HL-60/S4 treated with retinoic acid at 250 ng/mL for 4 days and 3 days (cell line): Measurements from ENCODE around the gene OXSR1.
"Not testable (repeated sequence)": the region's sequence is repeated elsewhere in the genome, so short reads cannot be mapped to it uniquely, and the experiment has no call there.

Experiments used
- in situ Hi-C: fragments of 300-500 bp; cut with MboI; formaldehyde crosslinking; loops from 2 replicates; pipeline ENCODE4 v1.7.0; 2022; ENCODE audit warnings: low sequenced_read_pairs

Gene OXSR1

DNA sequence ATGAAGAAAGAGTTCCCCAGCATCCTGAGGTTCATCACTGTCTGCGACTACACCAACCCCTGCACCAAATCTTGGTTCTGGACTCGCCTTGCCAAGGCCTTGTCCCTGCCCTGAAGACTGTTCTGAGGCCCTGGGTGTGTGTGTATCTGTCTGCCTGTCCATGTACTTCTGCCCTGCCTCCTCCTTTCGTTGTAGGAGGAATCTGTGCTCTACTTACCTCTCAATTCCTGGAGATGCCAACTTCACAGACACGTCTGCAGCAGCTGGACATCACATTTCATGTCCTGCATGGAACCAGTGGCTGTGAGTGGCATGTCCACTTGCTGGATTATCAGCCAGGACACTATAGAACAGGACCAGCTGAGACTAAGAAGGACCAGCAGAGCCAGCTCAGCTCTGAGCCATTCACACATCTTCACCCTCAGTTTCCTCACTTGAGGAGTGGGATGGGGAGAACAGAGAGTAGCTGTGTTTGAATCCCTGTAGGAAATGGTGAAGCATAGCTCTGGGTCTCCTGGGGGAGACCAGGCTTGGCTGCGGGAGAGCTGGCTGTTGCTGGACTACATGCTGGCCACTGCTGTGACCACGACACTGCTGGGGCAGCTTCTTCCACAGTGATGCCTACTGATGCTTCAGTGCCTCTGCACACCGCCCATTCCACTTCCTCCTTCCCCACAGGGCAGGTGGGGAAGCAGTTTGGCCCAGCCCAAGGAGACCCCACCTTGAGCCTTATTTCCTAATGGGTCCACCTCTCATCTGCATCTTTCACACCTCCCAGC, 24.0 kb upstream of the OXSR1 start:
- in situ Hi-C loops, result no loop called here

DNA sequence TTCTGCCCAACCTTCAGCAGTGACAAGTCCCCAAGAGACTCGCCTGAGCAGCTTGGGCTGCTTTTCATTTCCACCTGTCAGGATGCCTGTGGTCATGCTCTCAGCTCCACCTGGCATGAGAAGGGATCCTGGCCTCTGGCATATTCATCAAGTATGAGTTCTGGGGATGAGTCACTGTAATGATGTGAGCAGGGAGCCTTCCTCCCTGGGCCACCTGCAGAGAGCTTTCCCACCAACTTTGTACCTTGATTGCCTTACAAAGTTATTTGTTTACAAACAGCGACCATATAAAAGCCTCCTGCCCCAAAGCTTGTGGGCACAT, 23.4 kb upstream of the OXSR1 start:
- in situ Hi-C loops, result no loop called here

DNA sequence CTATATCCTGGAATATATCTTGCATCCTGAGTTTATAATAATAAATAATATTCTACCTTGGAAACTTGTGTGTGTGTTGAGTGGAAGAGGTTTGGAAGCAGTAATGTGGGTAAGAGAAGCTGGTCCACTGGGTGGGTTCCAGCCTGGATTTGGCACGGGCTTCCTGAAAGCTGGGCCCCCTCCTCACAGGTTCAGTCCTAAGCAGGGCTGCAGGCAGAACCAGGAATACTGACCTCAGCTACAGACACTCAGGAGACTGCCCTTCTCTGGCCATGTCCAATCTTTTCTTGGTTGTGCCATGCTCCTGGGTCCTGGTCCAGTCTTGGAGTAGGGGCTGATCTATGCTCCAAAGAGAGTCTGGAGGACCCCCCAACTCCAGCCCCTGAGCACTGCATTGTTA, 22.4 kb upstream of the OXSR1 start:
- in situ Hi-C loops, result no loop called here

DNA sequence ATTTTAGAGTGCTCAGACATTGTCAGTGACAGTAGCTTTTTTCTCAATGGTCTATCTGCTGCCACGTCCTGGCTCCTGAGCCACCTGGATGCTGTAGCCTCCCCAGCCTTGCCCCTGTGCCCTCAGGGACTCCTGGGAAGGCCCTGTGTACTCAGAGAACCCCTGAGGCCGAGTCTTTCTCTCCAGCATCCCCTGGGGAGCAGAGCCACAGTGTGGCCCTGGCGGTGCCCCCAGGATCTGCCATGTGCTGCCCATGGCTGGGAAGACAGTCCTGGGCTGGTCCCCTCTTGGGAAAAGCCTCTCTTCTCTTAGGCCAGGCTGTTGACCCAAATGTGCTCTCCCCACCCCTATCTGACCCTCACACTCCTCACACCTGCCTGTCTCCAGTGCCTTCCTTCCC, 21.8 kb upstream of the OXSR1 start:
- in situ Hi-C loops, result no loop called here

DNA sequence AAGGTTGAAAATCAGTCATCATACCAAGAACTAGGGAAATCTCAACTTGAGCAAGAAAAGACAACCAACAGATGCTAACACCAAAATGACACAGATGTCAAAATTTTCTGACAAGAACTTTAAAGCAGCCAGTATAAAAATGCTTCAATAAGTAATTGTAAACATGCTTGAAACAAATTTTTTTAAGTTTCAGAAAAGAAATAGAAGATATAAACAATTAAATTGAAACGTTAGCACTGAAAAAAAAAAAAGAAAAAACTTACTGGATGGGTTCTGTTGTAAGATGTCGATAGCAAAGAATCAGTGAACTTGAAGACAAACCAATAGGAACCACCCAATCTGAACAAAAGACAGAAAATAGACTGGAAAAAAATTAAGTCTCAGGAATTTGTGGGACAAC, 18.8 kb upstream of the OXSR1 start:
- in situ Hi-C loops, result no loop called here

DNA sequence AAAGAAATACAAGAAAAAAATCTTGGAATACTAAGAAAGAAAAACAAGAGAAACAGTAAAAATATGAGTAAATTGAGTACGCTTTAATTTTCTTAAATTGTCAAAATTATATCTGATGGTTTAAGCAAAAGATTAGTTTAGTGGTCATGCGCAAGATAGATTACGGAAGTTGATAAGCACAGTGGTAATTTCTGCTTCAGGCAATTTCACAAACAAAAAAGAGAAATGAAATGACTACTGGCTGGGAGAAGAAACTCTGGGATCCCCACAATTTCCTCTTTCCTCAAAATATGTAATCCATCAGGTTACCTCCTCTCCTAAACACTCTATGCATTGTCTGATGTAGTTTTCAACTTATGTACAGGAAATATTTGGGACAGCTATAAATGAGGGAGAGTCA, 17.9 kb upstream of the OXSR1 start:
- in situ Hi-C loops, result no loop called here

DNA sequence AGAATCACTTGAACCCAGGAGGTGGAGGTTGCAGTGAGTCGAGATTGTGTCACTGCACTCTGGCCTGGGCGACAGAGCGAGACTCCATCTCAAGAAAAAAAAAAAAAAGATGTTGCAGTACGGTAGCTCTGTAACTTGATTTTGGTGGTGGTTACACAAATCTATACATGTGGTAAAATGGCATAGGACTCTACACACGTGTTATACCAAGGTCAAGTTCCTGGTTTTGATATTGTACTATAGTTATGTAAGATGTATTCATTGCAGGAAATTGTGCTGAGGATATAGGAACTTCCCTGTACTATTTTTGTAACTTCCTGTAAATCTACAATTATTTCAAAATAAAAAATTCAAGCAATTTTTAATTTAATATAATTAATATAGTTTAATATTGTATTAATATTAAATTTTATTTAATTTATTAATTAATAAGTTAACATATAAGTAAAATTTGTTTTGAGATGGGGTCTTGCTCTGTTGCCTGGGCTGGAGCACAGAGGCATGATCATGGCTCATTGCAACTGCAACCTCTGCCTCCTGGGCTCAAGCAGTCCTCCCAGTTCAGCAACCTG, 16.9 kb upstream of the OXSR1 start:
- in situ Hi-C loops, result no loop called here

DNA sequence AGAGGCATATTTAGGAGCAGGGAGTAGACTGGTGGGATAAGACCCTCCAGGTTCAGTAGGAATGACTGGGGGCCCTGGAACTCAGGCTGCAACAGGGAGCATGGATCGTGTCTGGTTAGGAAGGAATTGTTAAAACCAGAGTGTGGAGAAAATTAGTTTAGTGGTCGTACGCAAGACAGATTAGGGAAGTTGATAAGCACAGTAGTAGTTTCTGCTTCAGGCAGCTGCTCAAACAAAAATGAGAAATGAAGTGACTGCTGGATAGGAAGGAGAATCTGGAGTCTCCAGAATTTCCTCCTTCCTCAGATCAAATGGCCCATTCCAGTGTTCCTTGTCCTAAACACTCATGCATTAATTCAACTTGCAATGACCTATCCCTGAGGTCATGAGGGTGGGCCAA, 15.6 kb upstream of the OXSR1 start:
- in situ Hi-C loops, result no loop called here

DNA sequence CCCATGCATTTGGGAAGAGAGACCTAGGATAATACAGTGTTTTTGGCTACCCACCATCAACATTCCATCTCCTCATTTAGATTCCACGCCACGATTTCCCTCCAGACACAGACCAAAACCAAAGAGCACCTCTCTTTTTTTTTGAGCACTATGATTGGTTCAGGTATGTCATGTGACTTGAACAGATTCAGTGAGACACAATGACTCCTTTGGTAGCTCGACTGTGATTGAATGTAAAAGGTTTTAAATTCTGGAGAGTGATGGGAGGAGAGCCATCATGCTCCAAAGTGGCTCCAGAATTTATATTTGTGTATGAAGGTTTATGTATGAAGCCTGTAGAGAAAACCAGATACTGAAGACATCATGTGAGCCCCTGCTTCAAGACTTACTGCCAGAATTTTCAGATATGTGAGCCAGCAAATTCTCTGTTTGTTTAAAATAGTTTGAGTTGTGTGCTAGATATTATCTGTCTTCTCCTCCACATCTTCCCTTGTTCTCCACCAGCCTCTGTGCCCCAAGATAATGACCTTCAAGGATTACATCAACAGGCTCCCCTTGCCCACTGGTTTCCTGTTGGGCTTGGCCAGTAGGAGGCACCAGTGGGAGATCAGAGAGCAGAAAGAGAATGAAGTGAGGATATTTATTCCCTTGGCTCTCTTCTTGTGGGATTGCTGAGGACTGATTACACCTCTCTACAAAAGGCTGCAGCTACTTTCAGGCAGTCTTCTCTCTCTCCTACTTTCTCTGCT, 14.4 kb upstream of the OXSR1 start:
- in situ Hi-C loops, result no loop called here

DNA sequence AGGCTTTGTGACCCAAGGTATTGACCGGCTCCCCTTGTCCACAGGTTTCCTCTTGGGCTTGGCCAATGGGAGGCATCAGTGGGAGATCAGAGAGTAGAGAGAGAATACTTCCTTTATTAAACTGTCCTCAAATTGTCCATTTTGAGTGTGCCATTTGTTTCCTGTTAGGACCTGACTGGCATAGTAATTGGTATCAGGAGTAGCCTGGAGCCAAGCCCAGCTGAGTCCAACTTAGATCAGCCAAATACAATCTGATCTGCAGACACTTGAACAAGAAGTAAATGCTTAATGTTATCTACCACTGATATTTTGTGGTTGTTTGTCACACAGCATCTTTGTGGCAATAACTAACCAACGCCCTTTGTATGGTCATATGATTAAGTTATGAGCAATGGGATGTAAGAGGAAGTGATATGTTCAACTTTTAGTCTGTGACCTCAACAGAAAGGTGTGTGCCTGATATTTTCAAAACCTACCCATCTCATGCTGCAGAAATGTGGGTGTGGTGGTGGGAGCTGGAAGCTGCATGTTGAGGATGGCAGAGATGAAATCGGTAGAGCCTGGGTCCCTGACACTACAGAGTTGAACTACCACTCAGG, 13.6 kb upstream of the OXSR1 start:
- in situ Hi-C loops, result no loop called here

DNA sequence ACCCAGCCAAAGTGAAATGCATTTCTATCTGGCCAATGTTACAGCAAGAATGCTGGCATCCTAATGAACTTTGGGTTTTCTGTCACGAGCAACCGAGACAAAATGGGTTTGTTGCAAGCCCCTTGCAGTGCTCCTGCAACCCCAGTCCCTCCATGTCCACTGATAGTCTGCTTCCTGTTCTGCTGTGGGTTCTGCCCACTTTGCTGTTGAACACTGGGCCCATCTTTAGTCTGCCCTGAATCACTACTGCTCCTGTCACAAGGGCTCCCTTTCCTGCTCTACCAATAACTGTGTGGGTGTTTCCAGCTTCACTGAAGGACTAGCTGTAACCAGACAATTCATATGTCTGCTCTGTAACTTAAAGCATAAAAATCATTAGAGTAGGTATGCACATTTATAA, 12.7 kb upstream of the OXSR1 start:
- in situ Hi-C loops, result no loop called here

DNA sequence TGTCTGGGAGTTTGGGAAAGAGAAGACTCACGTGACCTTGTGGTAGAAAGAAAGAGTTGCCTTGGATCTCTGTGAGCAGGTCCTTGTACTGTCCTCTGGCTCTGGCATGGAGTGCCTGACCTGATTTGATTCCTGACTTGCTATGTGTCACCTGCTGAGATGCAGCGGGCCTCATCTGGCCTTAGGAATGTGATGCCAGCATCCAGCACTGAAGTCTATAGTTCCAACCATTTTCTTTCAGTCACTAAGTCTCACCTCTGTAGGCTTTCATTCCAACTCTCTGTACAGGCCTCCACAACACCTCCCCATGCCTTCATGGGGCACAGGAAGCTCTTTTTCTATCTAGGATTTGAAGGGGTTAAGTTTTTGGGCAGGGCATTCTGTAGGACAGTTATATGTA, 12.1 kb upstream of the OXSR1 start:
- in situ Hi-C loops, result no loop called here

DNA sequence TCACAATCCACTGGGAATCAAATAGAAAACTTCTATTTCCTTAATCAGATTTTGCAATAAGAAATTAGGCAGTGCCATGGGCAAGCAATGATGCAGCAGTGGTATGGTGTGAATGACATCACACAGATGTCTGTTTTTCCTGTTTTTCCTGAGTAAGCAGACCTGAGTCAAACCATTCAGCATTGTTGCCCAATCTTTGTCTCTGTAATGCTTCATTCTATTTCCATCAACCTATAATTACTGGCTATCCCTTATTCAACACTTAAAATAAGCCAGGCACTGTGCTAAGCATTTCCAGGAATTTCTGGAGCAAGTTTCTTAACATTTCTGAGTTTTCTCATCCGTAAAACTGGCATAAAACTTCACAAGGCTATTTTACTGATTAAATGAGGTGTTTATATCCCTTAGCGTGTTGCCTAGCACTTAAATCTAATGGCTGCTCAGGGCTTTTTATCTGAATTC, 11.3 kb upstream of the OXSR1 start:
- in situ Hi-C loops, result no loop called here

DNA sequence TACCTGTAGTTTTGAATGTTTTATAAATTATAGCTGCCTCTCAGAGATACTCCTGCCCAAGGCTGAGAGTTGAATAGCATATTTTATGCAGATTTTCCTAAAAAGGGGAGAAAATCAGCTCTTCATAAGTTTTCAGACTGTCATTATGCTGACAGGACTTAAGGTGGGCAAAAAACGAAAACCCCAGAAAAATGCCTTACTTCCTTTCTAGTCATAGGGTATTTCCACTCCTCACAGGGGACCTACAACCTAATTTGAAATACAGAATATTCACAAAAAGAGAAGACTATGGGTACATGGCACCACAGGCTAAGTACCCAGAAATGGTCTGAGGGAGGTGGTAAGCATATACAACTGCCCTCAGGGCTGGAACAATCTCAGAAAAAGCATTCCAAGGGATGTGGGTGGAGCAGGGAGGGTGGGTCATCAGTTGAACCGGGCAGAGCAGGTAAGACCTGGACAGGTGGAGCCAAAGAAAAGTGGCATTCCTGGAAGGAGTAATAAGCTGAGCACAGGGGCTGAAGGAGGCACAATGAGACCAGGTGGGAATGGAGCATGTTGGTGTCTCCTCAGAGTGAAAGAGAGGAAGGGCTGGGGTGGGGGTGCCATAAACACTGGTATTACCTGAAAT, 10.6 kb upstream of the OXSR1 start:
- in situ Hi-C loops, result no loop called here

DNA sequence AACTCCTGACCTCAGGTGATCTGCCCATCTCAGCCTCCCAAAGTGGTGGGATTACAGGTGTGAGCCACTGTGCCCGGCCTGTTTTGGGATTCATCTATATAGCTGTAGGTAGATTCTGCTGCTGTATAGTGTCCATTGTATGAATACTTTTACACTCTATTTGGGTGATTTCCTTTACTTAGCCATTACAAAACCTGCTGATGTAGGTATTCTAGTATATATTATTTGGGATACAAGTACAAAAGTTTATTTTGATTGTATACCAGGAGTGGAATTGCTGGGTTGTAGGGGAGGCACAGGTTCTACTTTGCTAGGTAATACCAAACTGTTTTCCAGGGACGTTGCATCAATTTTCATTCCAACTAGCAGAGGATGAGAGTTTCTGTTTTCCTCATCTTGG, 9.5 kb upstream of the OXSR1 start:
- in situ Hi-C loops, result no loop called here

DNA sequence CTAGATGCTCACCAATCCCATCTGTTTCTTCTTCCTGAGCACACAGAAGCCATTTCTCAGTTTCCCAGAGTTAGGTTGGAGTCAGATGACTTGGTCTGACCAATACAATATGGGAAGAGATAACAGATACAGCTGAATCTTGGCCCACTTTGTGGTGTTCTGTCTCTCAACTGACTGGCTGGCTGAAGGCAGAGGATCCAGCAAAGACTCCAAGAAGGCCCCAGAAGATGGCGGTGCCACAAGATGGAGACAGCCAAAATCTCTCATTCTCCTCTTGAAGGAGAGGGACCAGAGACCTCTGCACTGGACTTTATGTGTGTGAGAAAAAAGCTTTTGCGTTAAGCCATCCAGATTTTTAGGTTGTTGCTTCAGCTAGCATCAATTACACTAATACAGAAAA, 8.2 kb upstream of the OXSR1 start:
- in situ Hi-C loops, result no loop called here

DNA sequence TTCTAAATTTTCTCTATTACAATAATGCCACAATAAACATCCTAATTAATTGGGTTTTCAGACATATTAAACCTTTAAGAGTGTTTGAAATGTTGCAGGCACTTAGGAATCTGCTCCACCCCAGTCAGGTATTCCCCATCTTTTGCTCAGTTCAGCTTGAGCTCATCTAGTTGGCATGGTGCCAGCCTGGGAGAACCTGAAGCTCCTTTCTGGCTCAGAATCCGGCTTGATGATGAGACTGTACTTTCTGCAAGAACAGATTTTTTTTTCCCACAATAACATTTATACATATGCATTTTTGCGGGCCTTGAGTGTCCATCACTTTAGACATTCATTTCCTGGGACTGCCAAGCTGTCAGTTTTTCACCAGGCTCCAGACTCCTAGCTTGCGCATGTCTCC, 7.7 kb upstream of the OXSR1 start:
- in situ Hi-C loops, result no loop called here

DNA sequence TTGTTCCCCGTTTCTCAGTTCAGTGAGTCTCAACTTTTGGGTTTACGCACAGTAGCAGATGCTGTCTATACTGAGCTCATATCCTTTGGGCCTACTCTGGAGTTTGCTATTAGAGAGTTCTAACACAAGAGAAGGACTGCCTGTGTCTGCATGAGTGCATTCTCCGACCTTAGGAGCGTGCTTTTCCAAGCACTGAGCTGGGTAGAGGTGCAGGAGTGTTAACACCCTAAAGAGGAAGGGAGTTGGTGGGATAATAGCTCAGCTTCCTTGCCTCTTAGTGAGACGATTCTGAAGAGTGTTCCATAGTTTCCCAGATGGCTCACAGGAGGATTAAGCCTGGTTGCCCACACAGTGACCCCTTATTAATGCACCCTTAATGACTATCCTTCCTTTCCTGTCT, 6.9 kb upstream of the OXSR1 start:
- in situ Hi-C loops, result no loop called here

DNA sequence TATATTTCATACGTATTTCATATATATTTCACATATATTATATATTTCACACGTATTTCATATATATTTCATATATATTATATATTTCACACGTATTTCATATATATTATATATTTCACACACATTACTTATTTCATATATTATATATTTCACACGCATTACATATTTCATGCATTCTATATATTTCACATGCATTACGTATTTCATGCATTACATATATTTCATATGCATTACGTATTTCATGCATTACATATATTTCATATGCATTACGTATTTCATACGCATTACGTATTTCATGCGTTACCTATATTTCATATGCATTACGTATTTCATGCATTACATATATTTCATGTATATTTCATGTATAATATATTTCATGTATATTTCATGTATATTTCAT, 4.6 kb upstream of the OXSR1 start:
- in situ Hi-C loops, result not testable (repeated sequence)

DNA sequence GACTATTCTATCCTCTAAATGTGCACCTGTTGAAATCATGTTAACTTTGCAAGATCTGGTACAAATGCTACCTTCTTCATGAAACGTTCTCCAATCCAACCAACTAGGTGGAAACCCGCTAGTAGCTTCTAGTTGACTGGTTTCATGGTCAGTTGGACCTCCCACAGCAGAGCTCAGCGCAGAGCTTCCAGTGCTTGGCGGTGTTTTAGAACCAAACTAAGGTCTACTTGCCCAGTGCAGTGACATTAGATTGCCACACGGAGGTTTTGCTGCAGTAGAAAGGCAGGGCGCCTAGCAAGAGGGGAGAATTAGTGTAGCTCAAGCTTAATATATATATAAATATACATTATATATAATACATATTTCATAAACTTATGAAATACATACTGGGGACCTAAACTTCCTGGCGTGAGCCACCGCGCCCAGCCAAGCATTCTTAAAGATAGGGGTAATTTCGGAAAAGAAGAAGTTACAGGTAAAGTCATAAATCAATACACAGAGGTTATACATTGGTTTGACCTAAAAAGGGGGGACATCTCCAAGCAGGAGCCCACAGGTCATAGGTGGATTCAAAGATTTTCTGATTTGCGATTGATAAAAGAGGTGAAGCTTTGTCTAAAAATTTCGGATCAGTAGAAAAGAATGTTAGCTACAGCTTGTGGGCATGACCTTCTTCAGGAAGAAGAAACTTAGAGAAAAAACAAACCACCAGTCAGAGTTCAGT, 2.1 kb upstream of the OXSR1 start:
- in situ Hi-C loops, result no loop called here
